ENCODE measurements around the gene SPC25.
"Not testable (repeated sequence)": the region's sequence is repeated elsewhere in the genome, so short reads cannot be mapped to it uniquely, and the experiment has no call there.

Gene SPC25, protein sequence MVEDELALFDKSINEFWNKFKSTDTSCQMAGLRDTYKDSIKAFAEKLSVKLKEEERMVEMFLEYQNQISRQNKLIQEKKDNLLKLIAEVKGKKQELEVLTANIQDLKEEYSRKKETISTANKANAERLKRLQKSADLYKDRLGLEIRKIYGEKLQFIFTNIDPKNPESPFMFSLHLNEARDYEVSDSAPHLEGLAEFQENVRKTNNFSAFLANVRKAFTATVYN

GRCh38 chr2:168890006-168890782 lies at the start of gene SPC25:
Gene SPC25, minus strand, starts transcription at chr2:168890430. Its CDS starts 911 bp downstream, at chr2:168889519.
- DNase-seq (ENCODE audit: low read depth in 1 of 2, low spot score in 1 of 2) = peak; percentile 66 to 68

- DNase-seq (ENCODE audit: low read depth in 1 of 2, low spot score in 1 of 2) = no peak
These were observed 49.7 kb upstream of the SPC25 start for GRCh38 chr2:168939918-168940317.

- no peak for DNase-seq (ENCODE audit: low read depth in 1 of 2, low spot score in 1 of 2)
These were observed 48.8 kb upstream of the SPC25 start for GRCh38 chr2:168939061-168939460.

- no peak for DNase-seq (ENCODE audit: low read depth in 1 of 2, low spot score in 1 of 2)
These were observed 45.8 kb upstream of the SPC25 start for GRCh38 chr2:168935810-168936581.

DNA sequence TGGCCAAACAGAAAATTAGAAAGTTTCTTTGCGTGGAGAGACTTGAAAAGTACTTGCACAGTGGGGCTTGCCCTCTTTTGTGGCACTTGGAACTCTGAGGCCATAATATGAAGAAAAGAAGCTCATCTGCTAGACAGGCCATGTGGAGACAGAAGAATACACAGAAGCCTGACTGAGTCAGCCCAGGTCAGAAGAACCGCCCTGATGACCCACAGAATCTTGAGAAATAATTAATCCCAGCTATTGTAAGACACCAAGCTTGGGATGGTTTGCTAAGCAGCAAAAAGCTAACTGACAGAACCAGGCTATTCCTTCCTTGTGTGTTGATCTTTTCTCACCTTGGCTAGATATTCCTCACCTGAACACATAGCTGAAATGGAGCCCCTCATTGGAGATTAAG lies 44.6 kb upstream of the SPC25 start:
- no peak for DNase-seq (ENCODE audit: low read depth in 1 of 2, low spot score in 1 of 2)

DNA sequence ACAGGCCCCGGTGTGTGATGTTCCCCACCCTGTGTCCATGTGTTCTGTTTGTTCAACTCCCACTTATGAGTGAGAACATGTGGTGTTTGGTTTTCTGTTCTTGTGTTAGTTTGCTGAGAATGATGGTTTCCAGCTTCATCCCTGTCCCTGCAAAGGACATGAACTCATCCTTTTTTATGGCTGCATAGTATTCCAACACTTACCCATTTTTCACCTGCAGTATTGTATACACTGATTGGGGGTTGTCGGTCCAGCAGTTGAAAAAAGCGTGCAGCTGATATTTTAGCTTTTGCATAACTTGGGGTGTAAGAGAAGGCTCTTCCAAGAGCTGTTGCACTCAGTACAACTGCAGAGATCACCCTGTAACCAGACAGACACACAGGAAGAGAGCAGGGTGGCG lies 41.9 kb upstream of the SPC25 start:
- DNase-seq (ENCODE audit: low read depth in 1 of 2, low spot score in 1 of 2) = not testable (repeated sequence)

DNA sequence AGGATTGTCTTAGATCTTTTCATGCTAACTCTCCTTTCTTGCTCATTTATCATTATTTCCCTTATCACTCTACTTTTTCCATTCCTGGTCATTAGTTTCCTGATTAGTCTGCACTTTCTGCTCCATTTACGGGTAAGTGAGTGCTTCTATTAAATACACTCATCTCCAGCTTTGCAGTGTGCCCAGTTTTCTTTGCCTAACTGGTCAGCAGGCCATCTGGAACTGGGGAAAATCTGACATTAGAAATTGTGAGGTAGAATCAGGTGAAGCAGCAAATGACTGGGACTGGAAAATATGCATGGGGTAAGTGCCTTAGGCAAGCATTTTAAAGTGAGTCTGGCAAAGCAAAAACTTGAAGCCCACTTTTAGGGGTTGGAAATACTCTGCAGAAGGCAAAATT lies 40.0 kb upstream of the SPC25 start:
- DNase-seq (ENCODE audit: low read depth in 1 of 2, low spot score in 1 of 2) = no peak

DNA sequence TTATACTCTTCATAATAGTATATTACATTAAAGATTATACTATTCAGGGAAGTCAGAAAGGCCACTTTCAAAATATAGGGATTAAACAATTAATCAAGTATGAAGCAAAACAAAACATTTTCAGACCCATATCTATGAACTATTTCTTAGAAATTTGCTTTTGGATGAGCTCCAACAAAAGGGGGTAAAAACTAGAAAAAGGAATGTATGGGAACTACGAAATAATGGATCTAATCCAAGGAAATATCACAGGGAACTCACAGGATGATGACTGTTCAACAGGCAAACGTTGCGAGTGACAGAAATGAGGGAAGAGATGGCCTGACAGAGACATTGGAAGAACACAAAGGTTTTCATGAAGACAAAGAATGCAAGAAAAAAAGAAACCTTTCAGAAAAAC lies 38.8 kb upstream of the SPC25 start:
- no peak for DNase-seq (ENCODE audit: low read depth in 1 of 2, low spot score in 1 of 2)

- DNase-seq (ENCODE audit: low read depth in 1 of 2, low spot score in 1 of 2) = no peak
These were observed 38.0 kb upstream of the SPC25 start for GRCh38 chr2:168928113-168928831.

DNA sequence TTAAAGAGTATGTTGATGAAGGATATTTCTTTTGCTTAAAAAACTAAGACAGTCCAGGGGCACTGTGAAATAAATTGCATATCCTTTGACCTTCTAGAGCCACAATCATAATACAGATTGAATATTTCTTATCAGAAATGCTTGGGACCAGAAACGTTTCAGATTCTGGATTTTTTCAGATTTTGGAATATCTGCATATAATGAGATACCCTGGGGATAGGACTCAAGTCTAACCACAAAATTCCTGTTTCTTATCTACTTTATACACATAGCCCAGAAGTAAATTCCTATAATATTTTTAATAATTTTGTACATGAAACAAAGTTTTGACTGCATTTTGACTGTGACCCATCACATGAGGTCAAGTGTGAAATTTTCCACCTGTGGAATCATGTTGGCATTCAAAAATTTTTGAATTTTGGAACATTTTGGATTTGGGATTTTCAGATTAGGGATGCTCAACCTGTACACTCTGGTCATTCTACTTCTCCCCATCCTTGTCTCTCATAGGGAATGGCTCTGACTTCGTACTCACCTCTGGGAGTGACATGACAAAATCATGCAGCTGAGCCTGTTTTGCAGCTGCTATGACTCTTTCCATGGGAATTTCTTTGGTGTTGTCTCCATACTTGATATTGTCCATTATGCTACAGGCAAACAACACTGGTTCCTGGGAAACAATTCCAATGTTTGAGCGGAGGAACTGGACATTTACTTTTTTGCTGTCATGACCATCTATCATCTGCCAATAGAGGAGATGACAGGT lies 36.6 kb upstream of the SPC25 start:
- DNase-seq (ENCODE audit: low read depth in 1 of 2, low spot score in 1 of 2) = no peak

DNA sequence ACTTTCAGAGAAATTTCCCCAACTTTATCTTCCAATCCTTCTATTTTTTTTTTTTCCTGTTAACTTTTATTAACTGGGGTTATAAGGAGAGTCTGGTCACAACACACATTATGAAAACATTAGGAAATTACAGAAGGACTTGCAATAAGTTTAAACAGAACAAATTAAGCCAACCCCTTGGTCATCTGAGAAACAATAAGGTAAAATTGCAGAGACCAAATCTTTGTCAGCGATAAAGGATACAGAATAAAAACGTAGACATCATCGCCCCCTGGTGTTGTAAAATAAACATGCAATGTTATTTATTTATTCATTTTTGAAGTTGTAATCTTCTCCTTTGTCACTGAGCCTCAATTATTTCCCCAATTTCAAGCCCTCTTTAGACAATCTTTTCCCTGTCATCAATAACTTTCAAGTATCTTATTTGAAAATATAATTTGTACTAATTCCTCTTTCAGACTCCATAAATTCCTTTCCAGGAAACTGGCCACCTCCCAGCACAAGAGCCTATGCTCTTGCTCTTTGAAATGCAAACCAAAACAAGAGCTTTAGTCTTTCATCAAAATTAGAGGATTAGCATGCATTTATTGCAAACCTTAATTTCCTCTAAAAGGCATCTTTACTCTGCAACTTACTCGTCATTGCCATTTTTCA lies 30.4 kb upstream of the SPC25 start:
- DNase-seq (ENCODE audit: low read depth in 1 of 2, low spot score in 1 of 2) = no peak

GRCh38 chr2:168916331-168916675 lies 26.1 kb upstream of the SPC25 start:
- DNase-seq (ENCODE audit: low read depth in 1 of 2, low spot score in 1 of 2) = no peak

GRCh38 chr2:168915441-168916330 lies 25.5 kb upstream of the SPC25 start:
- DNase-seq (ENCODE audit: low read depth in 1 of 2, low spot score in 1 of 2) = no peak

DNA sequence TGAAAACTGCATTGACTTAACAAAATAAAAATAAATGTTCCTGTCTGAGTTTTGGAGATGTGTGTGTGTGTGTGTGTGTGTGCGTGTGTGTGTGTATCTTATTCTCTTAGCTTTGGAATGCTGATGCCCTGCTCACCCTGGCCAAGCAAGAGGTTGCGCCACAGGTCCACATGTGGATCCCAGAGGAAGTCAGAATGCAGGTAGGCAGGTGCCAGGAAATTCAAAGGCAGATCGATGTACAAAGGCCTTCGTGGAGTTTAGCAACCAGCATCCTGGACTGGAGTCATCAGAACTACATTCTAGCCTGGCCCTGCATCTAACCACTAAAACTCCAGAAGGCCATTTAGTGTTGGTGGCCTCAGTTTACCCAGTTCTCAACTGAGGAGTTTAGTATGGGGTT lies 23.3 kb upstream of the SPC25 start:
- DNase-seq (ENCODE audit: low read depth in 1 of 2, low spot score in 1 of 2) = no peak

GRCh38 chr2:168912901-168913369 lies 22.7 kb upstream of the SPC25 start:
- DNase-seq (ENCODE audit: low read depth in 1 of 2, low spot score in 1 of 2) = no peak

GRCh38 chr2:168912466-168912865 lies 22.2 kb upstream of the SPC25 start:
- no peak for DNase-seq (ENCODE audit: low read depth in 1 of 2, low spot score in 1 of 2)

DNA sequence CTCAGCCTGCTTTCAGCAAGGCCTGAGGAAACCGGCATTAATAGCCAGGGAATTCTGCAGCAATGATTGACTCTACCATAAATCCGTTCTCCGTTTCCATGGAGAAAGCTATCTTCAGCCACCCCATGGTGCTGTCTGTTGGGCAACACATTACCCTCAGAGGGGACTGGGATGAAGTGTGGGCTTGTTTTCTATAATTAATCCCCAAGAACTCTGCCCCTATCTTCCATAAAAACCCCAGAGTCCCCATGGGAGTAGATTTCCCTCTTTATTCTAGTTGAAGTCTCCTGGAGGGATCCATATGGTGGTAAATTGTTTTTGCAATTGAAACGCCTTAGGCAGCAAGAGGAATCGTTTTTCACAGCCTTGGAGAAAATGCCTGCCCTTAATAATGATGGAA lies 20.1 kb upstream of the SPC25 start:
- no peak for DNase-seq (ENCODE audit: low read depth in 1 of 2, low spot score in 1 of 2)

DNA sequence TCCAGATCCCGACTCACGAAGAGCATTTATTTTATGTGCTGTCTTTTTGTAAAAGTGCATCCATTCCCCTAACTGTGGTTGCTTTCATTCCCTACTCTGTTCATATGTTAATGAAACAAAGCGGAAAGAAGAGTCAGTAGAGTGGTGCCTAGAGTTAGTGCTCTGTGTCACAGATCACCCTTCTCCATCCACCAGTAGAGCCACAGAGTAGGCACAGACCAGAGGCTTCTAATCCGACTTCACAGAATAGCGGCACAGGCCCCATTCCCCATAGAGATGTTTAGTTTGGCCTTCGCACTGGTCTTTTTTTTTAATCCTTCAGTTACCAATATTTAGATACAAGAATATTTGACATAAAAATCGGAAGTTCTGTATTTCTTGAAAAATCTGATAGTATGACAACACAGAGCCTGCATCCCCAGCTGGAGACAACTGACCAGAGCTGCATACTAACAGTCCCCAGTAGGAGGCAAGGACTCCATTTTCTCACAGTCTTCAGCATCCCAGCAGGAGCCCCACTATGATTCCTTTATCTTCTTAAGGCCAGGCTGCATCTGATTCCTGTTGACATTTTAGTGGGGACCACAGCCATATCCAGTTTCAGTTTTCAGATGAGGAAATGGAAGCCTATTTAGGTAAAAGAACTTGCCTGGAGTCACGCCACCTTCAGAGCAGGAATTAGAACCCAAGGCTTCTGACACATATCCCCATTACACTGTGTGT lies 17.9 kb upstream of the SPC25 start:
- no peak for DNase-seq (ENCODE audit: low read depth in 1 of 2, low spot score in 1 of 2)

Data from activated T-helper 1 cell treated with anti-CD3 and anti-CD28 coated beads, Interleukin-2, amount 50 U/mL, for 16 hours (primary cell).